ENCODE measurements around the gene CX3CL1. TPM values are rescaled to one million over a fixed set of nuclear protein-coding genes. Genes with fewer than 3 reads are reported as not detected.
"Not testable (repeated sequence)": the region's sequence is repeated elsewhere in the genome, so short reads cannot be mapped to it uniquely, and the experiment has no call there.

The CX3CL1 gene
- total RNA-seq, 3 donors from 2014 or later = 6.2 to 164 (median 58.0) TPM

GRCh38 chr16:57374067-57374534 lies 1.8 kb downstream of the CX3CL1 start:
- no peaks in the 10 kb centered on the region for H3K36me3 ChIP-seq
- peak in 1 of 2 donors; percentile 57 for DNase-seq (ENCODE audit: low spot score in 2 of 2)
- peaks cover 0 to 16% of the 10 kb centered on the region in 2 donors for H3K4me1 ChIP-seq
- H3K9me3 ChIP-seq = no peaks in the 10 kb centered on the region
- TF ChIP-seq POLR2AphosphoS5 (IDR thresholded peaks at IDR 0.05) (peak in 1 of 3 donors; percentile 7), POLR2A (IDR thresholded peaks at IDR 0.05) (no peak)
- TF ChIP-seq, protein P1, sequence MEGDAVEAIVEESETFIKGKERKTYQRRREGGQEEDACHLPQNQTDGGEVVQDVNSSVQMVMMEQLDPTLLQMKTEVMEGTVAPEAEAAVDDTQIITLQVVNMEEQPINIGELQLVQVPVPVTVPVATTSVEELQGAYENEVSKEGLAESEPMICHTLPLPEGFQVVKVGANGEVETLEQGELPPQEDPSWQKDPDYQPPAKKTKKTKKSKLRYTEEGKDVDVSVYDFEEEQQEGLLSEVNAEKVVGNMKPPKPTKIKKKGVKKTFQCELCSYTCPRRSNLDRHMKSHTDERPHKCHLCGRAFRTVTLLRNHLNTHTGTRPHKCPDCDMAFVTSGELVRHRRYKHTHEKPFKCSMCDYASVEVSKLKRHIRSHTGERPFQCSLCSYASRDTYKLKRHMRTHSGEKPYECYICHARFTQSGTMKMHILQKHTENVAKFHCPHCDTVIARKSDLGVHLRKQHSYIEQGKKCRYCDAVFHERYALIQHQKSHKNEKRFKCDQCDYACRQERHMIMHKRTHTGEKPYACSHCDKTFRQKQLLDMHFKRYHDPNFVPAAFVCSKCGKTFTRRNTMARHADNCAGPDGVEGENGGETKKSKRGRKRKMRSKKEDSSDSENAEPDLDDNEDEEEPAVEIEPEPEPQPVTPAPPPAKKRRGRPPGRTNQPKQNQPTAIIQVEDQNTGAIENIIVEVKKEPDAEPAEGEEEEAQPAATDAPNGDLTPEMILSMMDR (IDR thresholded peaks at IDR 0.05) = no peak
- H3K27ac ChIP-seq = peak overlapping the region; percentile 96 to 98
- intact Hi-C loops (cut with DNase I; ENCODE audit: low total_unique reads) = no loop called here
- peak overlapping the region; percentile 51 to 76 (median 71) for H3K4me3 ChIP-seq
- no peaks in the 10 kb centered on the region for H3K27me3 ChIP-seq

DNA sequence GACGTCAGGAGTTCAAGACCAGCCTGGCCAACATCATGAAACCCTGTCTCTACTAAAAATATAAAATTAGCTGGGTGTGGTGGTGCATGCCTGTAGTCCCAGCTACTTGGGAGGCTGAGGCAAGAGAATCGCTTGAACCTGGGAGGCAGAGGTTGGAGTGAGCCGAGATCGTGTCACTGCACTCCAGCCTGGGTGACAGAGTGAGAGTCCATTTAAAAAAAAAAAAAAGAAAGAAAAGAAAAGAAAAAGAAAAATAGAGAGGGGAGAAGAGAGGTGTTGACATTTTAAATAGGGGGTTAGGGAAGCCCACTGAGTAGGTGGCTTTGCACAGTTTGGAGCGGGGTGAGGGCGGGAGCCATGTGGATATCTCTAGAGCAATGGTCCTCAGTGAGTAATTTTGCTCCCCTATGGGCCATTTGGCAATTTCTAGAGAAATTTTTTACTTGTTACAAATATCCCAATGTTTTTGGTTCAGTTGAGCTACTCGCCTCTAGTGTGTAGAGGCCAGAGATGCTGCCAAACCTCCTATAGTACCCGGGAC lies 2.7 kb downstream of the CX3CL1 start:
- Histone ChIP-seq H3K4me1 (peaks cover 0 to 16% of the 10 kb centered on the region in 2 donors), H3K4me3 (peak overlapping the region in 2 of 3 donors; percentile 71 to 76), H3K27ac (peak overlapping the region; percentile 96 to 98)
- H3K9me3 ChIP-seq; H3K36me3 ChIP-seq; H3K27me3 ChIP-seq; DNase-seq (ENCODE audit: low spot score in 2 of 2); intact Hi-C loops (cut with DNase I; ENCODE audit: low total_unique reads): not testable (repeated sequence)

DNA sequence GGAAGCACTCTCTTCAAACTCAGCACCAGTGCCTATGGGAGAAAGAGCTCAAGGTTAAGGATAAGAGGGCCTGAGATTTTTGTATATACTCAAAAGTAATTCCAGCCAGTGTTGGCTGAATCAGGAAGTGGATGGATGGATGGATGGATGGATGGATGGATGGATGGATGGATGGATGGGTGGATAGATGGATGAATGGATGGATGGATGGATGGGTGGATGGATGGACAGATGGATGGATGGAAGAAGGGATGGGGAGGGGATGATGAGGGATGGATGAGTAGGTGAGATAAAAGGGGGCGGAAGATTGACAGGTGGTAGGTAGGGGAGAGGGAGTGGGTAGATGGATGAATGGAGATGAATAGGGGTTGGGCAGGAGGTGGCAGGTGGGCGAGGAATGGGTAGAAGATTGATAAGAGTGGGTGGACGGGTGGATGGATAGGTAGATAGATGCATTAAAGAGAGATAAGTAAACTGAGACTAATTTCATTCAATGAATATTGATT lies 4.1 kb downstream of the CX3CL1 start:
- peaks cover 0 to 16% of the 10 kb centered on the region in 2 donors for H3K4me1 ChIP-seq
- intact Hi-C loops (cut with DNase I; ENCODE audit: low total_unique reads) = no loop called here
- no peaks in the 10 kb centered on the region for H3K36me3 ChIP-seq
- TF ChIP-seq POLR2A (IDR thresholded peaks at IDR 0.05) (no peak), POLR2AphosphoS5 (IDR thresholded peaks at IDR 0.05) (no peak)
- TF ChIP-seq, protein P1 (IDR thresholded peaks at IDR 0.05) = no peak
- no peaks in the 10 kb centered on the region for H3K27me3 ChIP-seq
- DNase-seq (ENCODE audit: low spot score in 2 of 2) = no peak
- H3K4me3 ChIP-seq = peak overlapping the region in 2 of 3 donors; percentile 20 to 76
- H3K27ac ChIP-seq = peak overlapping the region; percentile 79 to 98
- no peaks in the 10 kb centered on the region for H3K9me3 ChIP-seq

DNA sequence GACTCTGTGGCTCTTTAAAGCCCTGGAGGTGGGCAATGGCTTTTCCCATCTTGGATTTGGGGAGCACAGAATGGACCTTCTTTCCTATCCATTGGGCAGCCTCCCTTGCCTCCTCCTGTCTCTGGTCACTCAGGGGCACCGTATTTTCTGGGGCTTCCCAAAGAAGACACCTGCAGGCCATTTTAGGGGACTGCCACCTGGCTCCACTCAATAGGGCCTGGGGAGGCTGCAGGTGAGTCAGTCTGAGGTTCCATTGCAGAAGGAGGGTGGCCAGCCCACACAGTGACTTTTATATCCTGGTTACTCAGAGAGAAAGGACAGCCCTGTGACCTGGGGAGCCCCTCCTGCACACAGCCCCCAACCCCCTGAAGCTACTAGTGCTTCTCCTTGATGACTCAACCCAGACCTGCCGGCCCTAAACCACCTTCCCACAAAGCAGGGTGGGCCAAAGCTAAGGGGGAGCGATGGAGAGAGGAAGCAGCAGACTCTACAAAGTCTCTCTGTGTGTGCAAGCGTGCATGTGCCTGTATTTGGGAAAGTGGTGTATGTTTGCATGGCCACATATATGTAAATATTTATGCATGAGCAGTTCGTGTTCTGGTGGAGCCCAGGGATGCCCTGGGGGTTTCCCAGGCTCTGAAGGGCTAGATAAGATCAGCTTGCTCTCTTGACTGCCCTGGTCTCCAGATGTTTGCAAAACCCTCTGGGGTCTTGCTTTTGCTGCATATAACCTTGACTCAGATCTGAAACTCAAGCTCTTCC lies 5.0 kb downstream of the CX3CL1 start:
- peak; percentile 55 to 70 for DNase-seq (ENCODE audit: low spot score in 2 of 2)
- Histone ChIP-seq H3K27ac (peak overlapping the region; percentile 73 to 98), H3K9me3 (no peaks in the 10 kb centered on the region), H3K4me1 (peaks cover 0 to 9% of the 10 kb centered on the region in 2 donors), H3K36me3 (no peaks in the 10 kb centered on the region), H3K27me3 (no peaks in the 10 kb centered on the region), H3K4me3 (peak overlapping the region in 1 of 3 donors; percentile 34)
- intact Hi-C loops (cut with DNase I; ENCODE audit: low total_unique reads) = no loop called here
- TF ChIP-seq, protein P1 (IDR thresholded peaks at IDR 0.05) = peak in 2 of 3 donors; percentile 34 to 39
- TF ChIP-seq POLR2AphosphoS5 (IDR thresholded peaks at IDR 0.05) = peak in 1 of 3 donors; percentile 31
- TF ChIP-seq POLR2A (IDR thresholded peaks at IDR 0.05) = no peak

DNA sequence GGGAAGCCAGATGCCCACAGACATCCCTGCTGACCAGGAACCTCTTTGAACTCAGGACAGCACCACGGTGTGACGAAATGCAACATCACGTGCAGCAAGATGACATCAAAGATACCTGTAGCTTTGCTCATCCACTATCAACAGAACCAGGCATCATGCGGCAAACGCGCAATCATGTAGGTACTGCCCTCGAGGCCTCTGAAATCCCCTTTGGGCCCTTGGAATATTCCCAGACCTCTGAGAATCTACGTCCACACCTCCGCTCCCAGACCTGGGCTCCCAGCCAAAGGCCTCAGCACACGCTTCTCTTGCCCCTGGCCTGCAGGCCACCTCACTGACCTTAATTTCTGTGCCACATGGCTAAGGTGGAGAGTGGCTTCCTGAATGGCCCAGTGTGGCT lies 7.3 kb downstream of the CX3CL1 start:
- H3K27ac ChIP-seq = peak overlapping the region; percentile 61 to 98
- peak in 2 of 3 donors; percentile 54 to 78 for TF ChIP-seq POLR2AphosphoS5 (IDR thresholded peaks at IDR 0.05)
- TF ChIP-seq, protein P1 (IDR thresholded peaks at IDR 0.05) = no peak
- no peaks in the 10 kb centered on the region for H3K36me3 ChIP-seq
- intact Hi-C loops (cut with DNase I; ENCODE audit: low total_unique reads) = no loop called here
- peaks cover 0 to 9% of the 10 kb centered on the region in 2 donors for H3K4me1 ChIP-seq
- no peak for DNase-seq (ENCODE audit: low spot score in 2 of 2)
- no peaks in the 10 kb centered on the region for H3K9me3 ChIP-seq
- H3K27me3 ChIP-seq = no peaks in the 10 kb centered on the region
- no peak overlapping the region for H3K4me3 ChIP-seq

Data from breast epithelium (tissue), 4 donors.